Left ventricle myocardium inferior (tissue), 1 donor: ENCODE results near the gene NDNF. TPM values are rescaled to one million over a fixed set of nuclear protein-coding genes. Genes with fewer than 3 reads are reported as not detected.

Experiments used
- DNase-seq: peaks from one replicate; pipeline ENCODE4 v3.0.0-alpha.2; 2020
- H3K27ac ChIP-seq: fragments of 200-600 bp; replicated peaks from 2 replicates; pipeline ENCODE4 v1.8.0; 2021
- H3K27me3 ChIP-seq: fragments of 200-600 bp; 2 replicates; pipeline ENCODE4 v1.8.0; 2021; ENCODE audit warnings: low read depth
- H3K36me3 ChIP-seq: fragments of 200-600 bp; 2 replicates; pipeline ENCODE4 v1.8.0; 2021
- H3K4me1 ChIP-seq: fragments of 200-600 bp; 2 replicates; pipeline ENCODE4 v1.8.0; 2021
- H3K4me3 ChIP-seq: fragments of 200-600 bp; 2 replicates; pipeline ENCODE4 v1.8.0; 2021; ENCODE audit warnings: mild to moderate bottlenecking, moderate library complexity
- H3K9me3 ChIP-seq: fragments of 200-600 bp; replicated peaks from 2 replicates; pipeline ENCODE4 v1.8.0; 2021
- CTCF ChIP-seq: fragments of 200-600 bp; IDR thresholded peaks from 2 replicates; pipeline ENCODE4 v1.8.0; 2021; ENCODE audit warnings: antibody characterized with exemption, mild to moderate bottlenecking, borderline replicate concordance
- intact Hi-C: fragments of 100-400 bp; cut with micrococcal nuclease; formaldehyde crosslinking; loops from one replicate; pipeline ENCODE4 v1.11.0; 2022
- total RNA-seq: library from RNA; stranded (reverse); fragmentation: NEBNext Ultra II Directional; extraction: Animal tissue kit (Norgen Biotek cat#: 25700); gene quantifications from one replicate; pipeline ENCODE4 v1.2.1, GENCODE V29; 2021
- donor health status: DM: no; HTN: yes; CAD: no; lungs with severe emphysema.

NDNF gene
- total RNA-seq, 1 donor from 2014 or later, result 6.8 TPM

GRCh38 chr4:121034017-121034416 is 38.3 kb downstream of the NDNF start:
- no peak for DNase-seq
- no peak overlapping the region for H3K27ac ChIP-seq
- no peak for TF ChIP-seq CTCF
- intact Hi-C loops, result no loop called here
- no peaks in the 10 kb centered on the region for H3K27me3 ChIP-seq
- no peak overlapping the region for H3K4me3 ChIP-seq
- no peaks in the 10 kb centered on the region for H3K9me3 ChIP-seq
- no peaks in the 10 kb centered on the region for H3K36me3 ChIP-seq
- H3K4me1 ChIP-seq, result no peaks in the 10 kb centered on the region

GRCh38 chr4:121030711-121031110 is 41.6 kb downstream of the NDNF start:
- H3K36me3 ChIP-seq, result no peaks in the 10 kb centered on the region
- DNase-seq, result no peak
- H3K4me1 ChIP-seq, result no peaks in the 10 kb centered on the region
- no peak for TF ChIP-seq CTCF
- no peak overlapping the region for H3K27ac ChIP-seq
- H3K4me3 ChIP-seq, result no peak overlapping the region
- H3K27me3 ChIP-seq, result no peaks in the 10 kb centered on the region
- H3K9me3 ChIP-seq, result no peaks in the 10 kb centered on the region
- intact Hi-C loops, result no loop called here

- no peaks in the 10 kb centered on the region for H3K27me3 ChIP-seq
- no peak overlapping the region for H3K27ac ChIP-seq
- intact Hi-C loops, result no loop called here
- H3K9me3 ChIP-seq, result no peaks in the 10 kb centered on the region
- no peaks in the 10 kb centered on the region for H3K4me1 ChIP-seq
- H3K4me3 ChIP-seq, result no peak overlapping the region
- no peak for TF ChIP-seq CTCF
- no peak for DNase-seq
- H3K36me3 ChIP-seq, result no peaks in the 10 kb centered on the region
Observed at GRCh38 chr4:121030131-121030530, 42.2 kb downstream of the NDNF start.

GRCh38 chr4:121026034-121026433 is 46.3 kb downstream of the NDNF start:
- no peak for TF ChIP-seq CTCF
- H3K4me3 ChIP-seq, result no peak overlapping the region
- no peaks in the 10 kb centered on the region for H3K27me3 ChIP-seq
- intact Hi-C loops, result loop anchor here (10.0 kb wide), 1 partner anchor 59 kb away; no protein-coding TSS in a partner anchor
- no peak overlapping the region for H3K27ac ChIP-seq
- H3K9me3 ChIP-seq, result no peaks in the 10 kb centered on the region
- DNase-seq, result no peak
- H3K36me3 ChIP-seq, result no peaks in the 10 kb centered on the region
- H3K4me1 ChIP-seq, result no peaks in the 10 kb centered on the region

GRCh38 chr4:121025540-121025939 is 46.8 kb downstream of the NDNF start:
- Histone ChIP-seq H3K4me1 (no peaks in the 10 kb centered on the region), H3K36me3 (no peaks in the 10 kb centered on the region), H3K27me3 (no peaks in the 10 kb centered on the region), H3K4me3 (no peak overlapping the region), H3K9me3 (no peaks in the 10 kb centered on the region), H3K27ac (no peak overlapping the region)
- intact Hi-C loops, result loop anchor here (10.0 kb wide), 1 partner anchor 59 kb away; no protein-coding TSS in a partner anchor
- DNase-seq, result no peak
- TF ChIP-seq CTCF, result no peak

- Histone ChIP-seq H3K27me3 (no peaks in the 10 kb centered on the region), H3K27ac (no peak overlapping the region)
- intact Hi-C loops, result no loop called here
Observed at GRCh38 chr4:121018543-121018942, 53.8 kb downstream of the NDNF start.

More at GRCh38 chr4:121018543-121018942, 53.8 kb downstream of the NDNF start:
- Histone ChIP-seq H3K4me1 (peaks cover 7% of the 10 kb centered on the region), H3K4me3 (no peak overlapping the region), H3K9me3 (no peaks in the 10 kb centered on the region), H3K36me3 (no peaks in the 10 kb centered on the region)
- TF ChIP-seq CTCF, result no peak
- no peak for DNase-seq
